Hematopoietic multipotent progenitor cell treated with erythropoietin and hydrocortisone succinate and interleukin-3 and kit ligand, for 4 days (in vitro differentiated cells): ENCODE data around the gene KLF14.
"Not testable (repeated sequence)": the region's sequence is repeated elsewhere in the genome, so short reads cannot be mapped to it uniquely, and the experiment has no call there.

Experiments used
- DNase-seq: peaks from one replicate; pipeline ENCODE4 v3.0.0-alpha.2; 2015

The KLF14 gene

GRCh38 chr7:130712416-130712815, 21.6 kb downstream of the KLF14 start:
- no peak for DNase-seq

- DNase-seq = no peak
Observed at GRCh38 chr7:130708766-130709165, 25.2 kb downstream of the KLF14 start.

- DNase-seq = no peak
Observed at GRCh38 chr7:130708001-130708400, 26.0 kb downstream of the KLF14 start.

- DNase-seq = peak; percentile 24
Observed at GRCh38 chr7:130703851-130704250, 30.2 kb downstream of the KLF14 start.

GRCh38 chr7:130701650-130702049, 32.4 kb downstream of the KLF14 start:
- DNase-seq = no peak

GRCh38 chr7:130700760-130701159, 33.2 kb downstream of the KLF14 start:
- no peak for DNase-seq

GRCh38 chr7:130699686-130700085, 34.3 kb downstream of the KLF14 start:
- DNase-seq = no peak

- DNase-seq = no peak
Observed at GRCh38 chr7:130697820-130698219, 36.2 kb downstream of the KLF14 start.

- DNase-seq = peak; percentile 70
Observed at GRCh38 chr7:130695840-130696239, 38.2 kb downstream of the KLF14 start.

GRCh38 chr7:130692396-130692795, 41.6 kb downstream of the KLF14 start:
- DNase-seq = not testable (repeated sequence)

- no peak for DNase-seq
Observed at GRCh38 chr7:130689683-130690082, 44.3 kb downstream of the KLF14 start.

GRCh38 chr7:130683026-130683425, 51.0 kb downstream of the KLF14 start:
- no peak for DNase-seq
